Mesodermal cell (in vitro differentiated cells): ENCODE data around the gene TNFRSF18.

ENCODE experiments used
- H3K27ac ChIP-seq: 2 replicates; pipeline ENCODE4 v1.7.0; 2013; ENCODE audit warnings: mild to moderate bottlenecking, low read depth, low read length, moderate library complexity; ENCODE audit not compliant: severe bottlenecking
- H3K36me3 ChIP-seq: 2 replicates; pipeline ENCODE4 v1.7.1; 2013; ENCODE audit warnings: mild to moderate bottlenecking, low read length, moderate library complexity; ENCODE audit not compliant: control insufficient read depth, insufficient read depth
- H3K4me1 ChIP-seq: one replicate; pipeline ENCODE4 v1.7.1; 2013; ENCODE audit warnings: mild to moderate bottlenecking, low read length; ENCODE audit not compliant: insufficient read depth, control insufficient read depth, poor library complexity, severe bottlenecking
- H3K4me3 ChIP-seq: 2 replicates; pipeline ENCODE4 v1.7.0; 2013; ENCODE audit warnings: low read length, control low read depth, mild to moderate bottlenecking; ENCODE audit not compliant: insufficient read depth, poor library complexity, severe bottlenecking; ENCODE audit errors: extremely low read depth
- H3K9me3 ChIP-seq: 2 replicates; pipeline ENCODE4 v1.7.1; 2013; ENCODE audit warnings: mild to moderate bottlenecking, low read length, moderate library complexity; ENCODE audit not compliant: control insufficient read depth
- WGBS, 2 experiments: methylation state at CpG; one replicate each; pipeline ENCODE4 v1.1.5; 2013; ENCODE audit warnings: missing lambda C conversion rate in 2 of 2; ENCODE audit not compliant: insufficient coverage in 2 of 2; 5-methylcytosine and 5-hydroxymethylcytosine counted together

The TNFRSF18 gene

DNA sequence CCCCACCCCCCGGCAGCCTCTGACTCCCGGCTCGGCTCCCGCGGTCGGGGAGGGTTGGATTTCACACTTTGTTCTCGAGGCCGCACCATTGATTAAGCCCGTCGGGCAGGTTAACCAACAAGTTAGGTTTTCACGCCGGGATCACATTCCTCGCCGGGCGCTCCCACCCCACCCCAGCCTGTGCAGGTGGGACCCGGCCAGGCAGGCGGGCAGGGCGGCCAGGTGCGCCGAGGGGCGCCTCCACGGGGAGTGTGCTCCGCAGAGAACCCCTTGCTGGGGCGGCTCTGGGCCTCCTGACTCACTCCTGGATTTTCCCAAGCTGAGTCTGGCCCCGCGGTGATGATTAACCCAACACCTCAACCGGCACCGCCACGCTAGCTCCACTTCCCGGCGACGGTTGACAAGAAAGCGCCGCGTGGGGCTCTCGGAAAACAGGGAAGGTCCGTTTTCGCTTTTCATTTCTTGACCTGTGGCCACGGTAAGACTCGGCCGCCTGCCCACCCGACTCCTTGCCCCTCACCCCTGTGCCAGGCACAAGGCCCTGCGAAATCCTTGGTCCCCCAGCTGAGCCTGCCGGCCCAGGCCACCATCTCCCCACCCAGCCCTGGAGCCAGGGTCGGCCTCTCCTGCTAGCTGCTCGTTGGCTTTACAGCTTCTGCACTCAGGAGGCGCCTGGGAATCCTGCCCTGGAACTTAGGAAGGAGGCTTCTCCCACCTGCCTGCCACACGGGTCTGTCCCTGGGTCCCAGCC, 41.5 kb downstream of the TNFRSF18 start:
- WGBS, 2 experiments, result 84 to 87% methylated on average over 43 to 44 of the region's 48 CpGs

GRCh38 chr1:1164361-1164700, 42.1 kb downstream of the TNFRSF18 start:
- H3K4me3 ChIP-seq, result no peak overlapping the region
- no peaks in the 10 kb centered on the region for H3K36me3 ChIP-seq
- WGBS, 2 experiments, result 90 to 95% methylated on average over 26 of the region's 26 CpGs
- peaks cover 7% of the 10 kb centered on the region for H3K4me1 ChIP-seq
- H3K27ac ChIP-seq, result no peak overlapping the region
- no peaks in the 10 kb centered on the region for H3K9me3 ChIP-seq

More for the DNA sequence above, 41.5 kb downstream of the TNFRSF18 start:
- Histone ChIP-seq H3K4me3 (no peak overlapping the region), H3K4me1 (peaks cover 7% of the 10 kb centered on the region), H3K36me3 (no peaks in the 10 kb centered on the region), H3K27ac (no peak overlapping the region), H3K9me3 (no peaks in the 10 kb centered on the region)

DNA sequence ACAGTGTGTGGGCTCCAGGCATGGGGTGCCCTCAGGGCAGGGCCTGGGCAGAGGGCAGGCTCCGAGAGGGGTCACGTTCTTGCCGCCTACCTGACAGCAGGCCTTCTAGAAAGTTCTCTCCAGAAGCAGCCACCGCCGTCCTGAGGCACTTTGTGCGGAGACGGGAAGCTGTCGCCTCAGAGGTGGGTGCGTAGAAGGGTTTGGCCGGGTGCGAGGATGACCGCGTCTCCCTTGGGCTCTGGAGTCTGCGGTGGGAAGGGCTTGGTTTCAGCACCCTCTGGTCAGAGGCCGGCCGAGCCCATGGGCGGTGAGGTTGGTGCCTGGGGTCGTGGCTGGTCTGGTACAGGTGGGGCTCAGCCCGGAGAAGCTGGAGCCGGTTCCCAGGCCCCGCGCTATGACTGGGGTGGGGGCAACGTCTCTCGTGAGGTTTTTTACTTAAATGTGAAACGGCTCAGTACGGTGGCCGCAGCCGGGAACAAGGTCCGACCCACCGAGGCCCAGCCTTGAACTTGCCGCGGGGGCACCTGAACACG, 42.8 kb downstream of the TNFRSF18 start:
- H3K27ac ChIP-seq, result no peak overlapping the region
- no peaks in the 10 kb centered on the region for H3K36me3 ChIP-seq
- no peaks in the 10 kb centered on the region for H3K9me3 ChIP-seq
- no peak overlapping the region for H3K4me3 ChIP-seq
- 97 to 98% methylated on average over 31 of the region's 33 CpGs for WGBS, 2 experiments
- peaks cover 8% of the 10 kb centered on the region for H3K4me1 ChIP-seq

DNA sequence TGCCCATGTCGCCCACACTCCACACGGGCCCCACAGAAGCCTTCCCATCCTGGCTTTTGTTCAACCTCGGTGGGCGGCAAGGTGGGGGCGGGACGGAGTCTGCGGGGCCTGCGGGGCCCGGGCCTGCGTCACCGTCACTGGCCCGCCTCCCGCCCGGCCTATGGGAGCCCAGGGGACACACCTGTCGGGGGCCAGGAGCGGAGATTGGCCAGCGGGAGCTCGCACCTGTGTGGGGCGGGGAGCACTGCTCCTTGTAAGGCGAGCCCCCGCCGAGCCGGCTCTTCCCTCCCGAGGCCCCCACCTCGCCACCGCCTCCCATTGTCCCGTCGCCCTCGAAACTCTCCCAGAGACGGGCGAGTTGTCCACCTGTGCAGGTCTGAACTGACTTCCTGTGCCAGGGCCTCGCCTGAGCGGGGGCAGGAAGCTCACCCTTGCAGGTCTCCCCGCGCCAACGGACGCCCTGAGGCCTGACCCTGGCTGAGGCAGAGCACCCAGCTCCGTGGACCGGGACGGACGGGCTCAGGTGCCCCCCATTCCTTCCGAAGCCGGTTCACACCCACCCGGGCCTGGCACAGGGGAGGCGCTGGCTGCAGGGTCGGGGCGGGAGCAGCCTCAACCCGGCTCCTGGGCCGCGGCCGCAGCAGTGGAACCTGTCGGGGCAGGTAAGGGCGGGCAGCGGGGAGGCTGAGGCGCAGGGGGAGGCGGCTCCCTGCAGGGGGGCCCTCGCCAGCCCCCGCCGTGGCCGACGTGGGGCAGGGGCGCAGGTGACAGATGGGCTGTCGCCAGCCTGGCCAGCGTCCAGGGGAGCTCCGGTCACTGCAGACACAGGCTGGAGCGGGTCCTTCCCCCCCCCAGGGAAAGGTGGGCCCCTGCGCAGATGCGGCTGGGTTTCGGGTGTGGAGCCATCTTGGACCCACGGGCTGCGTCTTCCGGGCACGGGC, 43.5 kb downstream of the TNFRSF18 start:
- Histone ChIP-seq H3K4me1 (peaks cover 15% of the 10 kb centered on the region), H3K9me3 (no peaks in the 10 kb centered on the region), H3K4me3 (no peak overlapping the region), H3K27ac (no peak overlapping the region), H3K36me3 (no peaks in the 10 kb centered on the region)
- WGBS, 2 experiments, result 92% methylated on average over 56 to 70 of the region's 73 CpGs

- Histone ChIP-seq H3K9me3 (no peaks in the 10 kb centered on the region), H3K27ac (no peak overlapping the region), H3K36me3 (no peaks in the 10 kb centered on the region), H3K4me1 (peaks cover 16% of the 10 kb centered on the region), H3K4me3 (no peak overlapping the region)
- WGBS, 2 experiments, result 87 to 93% methylated on average over 14 to 15 of the region's 17 CpGs
Observed at GRCh38 chr1:1161683-1162079, 44.7 kb downstream of the TNFRSF18 start.

DNA sequence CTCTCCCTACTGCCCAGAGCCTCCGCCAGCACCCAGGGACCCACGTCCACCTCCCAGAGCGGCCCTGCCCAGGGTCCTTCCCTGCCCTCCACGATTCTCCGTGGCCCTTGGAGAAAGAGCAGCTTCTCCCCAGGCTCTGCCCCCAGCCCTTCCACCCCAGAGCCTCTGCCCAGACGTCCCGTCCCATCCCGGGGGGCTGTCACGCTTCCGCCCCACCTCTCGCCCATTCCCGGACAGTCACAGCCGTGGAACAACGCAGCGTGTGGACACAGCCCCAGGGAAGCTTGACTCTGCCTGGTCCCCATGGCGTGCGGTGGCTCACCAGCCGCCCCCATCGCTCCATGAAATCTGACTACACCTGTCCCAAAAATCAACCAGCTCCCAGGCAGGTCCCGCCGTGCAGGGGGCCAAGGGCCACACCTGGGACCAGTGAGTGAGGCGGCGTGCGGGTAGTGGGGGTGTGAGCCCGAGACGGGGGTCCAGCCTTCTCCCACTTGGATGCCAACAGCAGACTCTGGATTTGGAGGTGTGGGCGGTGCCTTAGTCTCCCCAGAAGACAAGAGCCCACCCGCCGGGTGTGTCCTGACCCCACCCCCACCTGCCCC, 45.2 kb downstream of the TNFRSF18 start:
- H3K4me3 ChIP-seq, result no peak overlapping the region
- no peaks in the 10 kb centered on the region for H3K36me3 ChIP-seq
- 94 to 97% methylated on average over 25 to 26 of the region's 29 CpGs for WGBS, 2 experiments
- no peaks in the 10 kb centered on the region for H3K9me3 ChIP-seq
- H3K27ac ChIP-seq, result no peak overlapping the region
- peaks cover 15% of the 10 kb centered on the region for H3K4me1 ChIP-seq

DNA sequence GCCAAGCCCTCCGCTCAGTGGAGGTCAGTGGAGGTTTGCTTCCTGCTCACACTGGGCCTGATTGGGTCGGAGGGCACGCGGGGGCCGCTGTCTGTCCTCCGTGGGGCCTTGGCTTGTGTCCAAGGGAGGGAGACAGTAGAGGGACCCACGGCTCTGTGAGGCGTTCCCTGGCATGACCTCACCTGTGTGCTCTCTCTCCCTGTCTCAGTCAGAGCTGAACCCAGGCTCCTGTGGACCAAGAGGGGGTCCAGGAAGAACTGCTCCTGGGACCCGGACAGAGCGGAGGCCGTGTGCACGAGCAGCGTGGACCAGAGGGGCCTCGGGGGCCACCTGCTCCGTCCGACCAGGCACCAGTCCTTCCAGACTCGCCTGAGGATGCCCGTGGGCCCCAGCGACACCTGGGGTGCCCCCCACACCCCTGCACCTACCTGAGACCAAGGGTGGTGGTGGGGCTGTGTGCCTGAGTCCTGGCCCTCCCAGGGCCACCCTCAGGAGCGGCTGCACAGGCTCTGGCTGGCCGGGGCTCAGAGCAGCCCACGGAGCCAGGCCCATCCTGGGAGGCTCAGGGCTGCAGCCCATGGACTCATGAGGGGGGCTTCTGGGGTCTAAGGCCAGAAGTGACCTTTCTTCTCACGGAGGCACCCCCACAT, 46.0 kb downstream of the TNFRSF18 start:
- no peaks in the 10 kb centered on the region for H3K9me3 ChIP-seq
- H3K4me3 ChIP-seq, result no peak overlapping the region
- WGBS, 2 experiments, result 93% methylated on average over 17 to 22 of the region's 23 CpGs
- peaks cover 9% of the 10 kb centered on the region for H3K4me1 ChIP-seq
- no peaks in the 10 kb centered on the region for H3K36me3 ChIP-seq
- H3K27ac ChIP-seq, result no peak overlapping the region

GRCh38 chr1:1157914-1158710, 48.3 kb downstream of the TNFRSF18 start:
- Histone ChIP-seq H3K36me3 (no peaks in the 10 kb centered on the region), H3K4me1 (peaks cover 9% of the 10 kb centered on the region), H3K27ac (peak overlapping the region; percentile 96), H3K4me3 (peak overlapping the region; percentile 41), H3K9me3 (no peaks in the 10 kb centered on the region)
- 18 to 28% methylated on average over 34 to 40 of the region's 46 CpGs for WGBS, 2 experiments

DNA sequence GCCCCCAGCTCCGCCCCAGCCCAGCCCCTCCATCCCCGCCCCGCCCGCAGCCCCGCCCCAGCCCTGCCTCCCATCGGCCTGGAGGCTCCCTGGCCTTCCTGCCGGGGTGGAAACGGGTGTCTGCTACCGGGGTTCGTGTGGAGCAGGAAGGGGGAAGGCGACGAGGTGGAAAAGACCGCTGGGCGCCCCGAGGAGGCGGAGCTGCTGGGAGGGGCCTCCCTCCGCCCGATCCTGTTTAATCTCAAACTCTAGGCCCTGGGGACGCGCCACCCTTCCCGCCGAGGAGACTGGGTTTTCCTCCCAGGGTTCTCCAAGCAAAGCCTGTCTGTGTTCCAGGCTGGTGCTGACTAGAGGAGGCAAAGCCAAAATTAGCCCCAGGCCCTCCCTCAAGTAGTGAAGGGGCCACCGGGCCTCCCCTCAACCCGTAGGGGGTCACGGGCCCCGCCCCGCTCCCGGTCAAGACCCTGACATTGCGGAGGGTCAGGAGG, 48.9 kb downstream of the TNFRSF18 start:
- Histone ChIP-seq H3K27ac (peak overlapping the region; percentile 96), H3K4me3 (peak overlapping the region; percentile 41)
- 2 to 7% methylated on average over 14 to 19 of the region's 29 CpGs for WGBS, 2 experiments

More for the DNA sequence above, 48.9 kb downstream of the TNFRSF18 start:
- Histone ChIP-seq H3K4me1 (peaks cover 9% of the 10 kb centered on the region), H3K9me3 (no peaks in the 10 kb centered on the region), H3K36me3 (no peaks in the 10 kb centered on the region)
